HG02852 (cell line): ENCODE data around the gene DARS1.
"Not testable (repeated sequence)": the region's sequence is repeated elsewhere in the genome, so short reads cannot be mapped to it uniquely, and the experiment has no call there.

ENCODE experiments used
- ATAC-seq: cut with Tn5 transposase; IDR thresholded peaks from one replicate; pipeline ENCODE4 v1.9.1; 2021; ENCODE audit warnings: mild to moderate bottlenecking, moderate library complexity; ENCODE audit not compliant: unreplicated experiment

The DARS1 gene

GRCh38 chr2:135893374-135893794 lies 92.0 kb downstream of the DARS1 start:
- no peak for ATAC-seq

- ATAC-seq = no peak
Measured at GRCh38 chr2:135890835-135891234, 94.6 kb downstream of the DARS1 start.

- no peak for ATAC-seq
Measured at GRCh38 chr2:135890149-135890548, 95.3 kb downstream of the DARS1 start.

- not testable (repeated sequence) for ATAC-seq
Measured at GRCh38 chr2:135888587-135888986, 96.8 kb downstream of the DARS1 start.

GRCh38 chr2:135885709-135886108 lies 99.7 kb downstream of the DARS1 start:
- no peak for ATAC-seq

GRCh38 chr2:135882415-135882814 lies 103.0 kb downstream of the DARS1 start:
- no peak for ATAC-seq

GRCh38 chr2:135876770-135877169 lies 108.7 kb downstream of the DARS1 start:
- ATAC-seq = not testable (repeated sequence)

- ATAC-seq = peak; percentile 89
Measured at GRCh38 chr2:135876066-135876711, 109.2 kb downstream of the DARS1 start, which contains the start of gene MCM6. Gene MCM6, minus strand, starts transcription at chr2:135876443. Its CDS starts 78 bp downstream, at chr2:135876365.

- ATAC-seq = peak; percentile 53
Measured at GRCh38 chr2:135875491-135876065, 109.8 kb downstream of the DARS1 start.

- ATAC-seq = no peak
Measured at GRCh38 chr2:135874777-135875365, 110.6 kb downstream of the DARS1 start.

GRCh38 chr2:135870571-135870970 lies 114.9 kb downstream of the DARS1 start:
- peak; percentile 84 for ATAC-seq

- ATAC-seq = no peak
Measured at GRCh38 chr2:135863233-135863632, 122.2 kb downstream of the DARS1 start.

GRCh38 chr2:135862718-135863117 lies 122.7 kb downstream of the DARS1 start:
- ATAC-seq = no peak
